GM21423 (cell line): Measurements from ENCODE around the gene KCNG2.

Source experiments
- ATAC-seq: cut with Tn5 transposase; IDR thresholded peaks from one replicate; pipeline ENCODE4 v1.9.1; 2021; ENCODE audit warnings: mild to moderate bottlenecking, moderate library complexity; ENCODE audit not compliant: unreplicated experiment

The KCNG2 gene

DNA sequence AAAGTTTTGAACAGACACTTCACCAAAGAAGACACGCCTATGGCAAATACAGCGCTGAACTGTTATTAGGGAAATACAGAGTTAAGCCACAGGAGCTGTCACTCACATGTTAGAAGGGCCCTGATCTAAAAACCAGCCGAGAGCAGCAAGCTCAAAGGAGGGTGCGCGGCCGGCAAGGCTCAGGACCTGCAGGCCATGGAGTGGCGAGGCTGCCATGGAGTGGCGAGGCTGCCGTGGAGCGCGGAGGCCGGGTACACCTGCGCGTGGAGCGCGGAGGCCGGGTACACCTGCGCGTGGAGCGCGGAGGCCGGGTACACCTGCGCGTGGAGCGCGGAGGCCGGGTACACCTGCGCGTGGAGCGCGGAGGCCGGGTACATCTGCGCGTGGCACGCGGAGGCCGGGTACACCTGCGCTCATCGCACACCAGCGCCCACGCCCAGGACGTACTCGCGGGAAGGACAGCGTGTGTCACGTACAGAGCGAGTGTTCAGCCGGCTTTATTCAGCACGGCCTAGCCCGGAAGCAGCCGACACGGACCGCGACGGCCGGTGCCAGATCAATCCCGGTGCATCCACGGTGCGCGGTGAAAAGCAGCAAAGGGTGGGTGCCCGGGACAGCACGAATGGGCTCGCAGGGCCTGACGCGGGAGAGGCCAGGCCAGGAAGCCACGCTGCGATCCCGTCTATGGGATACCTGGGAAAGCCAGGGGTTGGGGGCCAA, 84.9 kb downstream of the KCNG2 start:
- ATAC-seq: no peak

GRCh38 chr18:79883461-79884293, 85.9 kb downstream of the KCNG2 start:
- ATAC-seq: no peak

DNA sequence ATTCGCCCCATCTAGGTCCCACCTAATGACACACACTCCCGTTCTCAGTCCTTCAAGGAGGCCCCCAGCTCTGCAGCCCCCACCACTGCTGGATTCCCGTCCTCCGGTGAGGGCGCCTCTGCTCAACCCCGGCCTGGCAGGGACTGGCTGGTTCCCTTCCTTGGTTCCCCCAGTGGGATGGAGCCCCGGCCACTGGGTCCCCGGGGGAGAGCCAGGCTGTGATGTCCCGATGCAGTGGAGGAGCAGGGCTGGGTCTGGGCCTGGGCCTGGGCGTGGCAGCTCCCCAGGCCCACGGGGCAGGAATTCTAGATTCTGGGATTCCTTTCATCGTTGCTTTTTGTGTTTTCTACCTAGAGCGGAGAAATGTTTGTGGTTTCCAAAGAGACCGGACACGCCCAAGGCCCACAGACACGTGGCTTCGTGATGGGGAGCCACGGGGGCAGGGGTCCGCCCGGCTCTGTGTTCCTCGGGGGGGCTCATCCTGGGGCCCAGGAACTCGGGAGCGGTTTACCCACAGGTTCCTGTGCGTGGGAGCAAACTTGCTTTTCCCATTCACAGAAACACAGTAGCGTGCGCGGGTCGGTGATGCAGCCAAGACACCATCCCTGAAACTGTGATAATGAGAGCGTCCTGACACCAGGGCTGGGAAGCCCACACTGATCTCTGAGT, 86.7 kb downstream of the KCNG2 start:
- no peak for ATAC-seq

- ATAC-seq: no peak
These were observed 87.4 kb downstream of the KCNG2 start for GRCh38 chr18:79884963-79885728.

DNA sequence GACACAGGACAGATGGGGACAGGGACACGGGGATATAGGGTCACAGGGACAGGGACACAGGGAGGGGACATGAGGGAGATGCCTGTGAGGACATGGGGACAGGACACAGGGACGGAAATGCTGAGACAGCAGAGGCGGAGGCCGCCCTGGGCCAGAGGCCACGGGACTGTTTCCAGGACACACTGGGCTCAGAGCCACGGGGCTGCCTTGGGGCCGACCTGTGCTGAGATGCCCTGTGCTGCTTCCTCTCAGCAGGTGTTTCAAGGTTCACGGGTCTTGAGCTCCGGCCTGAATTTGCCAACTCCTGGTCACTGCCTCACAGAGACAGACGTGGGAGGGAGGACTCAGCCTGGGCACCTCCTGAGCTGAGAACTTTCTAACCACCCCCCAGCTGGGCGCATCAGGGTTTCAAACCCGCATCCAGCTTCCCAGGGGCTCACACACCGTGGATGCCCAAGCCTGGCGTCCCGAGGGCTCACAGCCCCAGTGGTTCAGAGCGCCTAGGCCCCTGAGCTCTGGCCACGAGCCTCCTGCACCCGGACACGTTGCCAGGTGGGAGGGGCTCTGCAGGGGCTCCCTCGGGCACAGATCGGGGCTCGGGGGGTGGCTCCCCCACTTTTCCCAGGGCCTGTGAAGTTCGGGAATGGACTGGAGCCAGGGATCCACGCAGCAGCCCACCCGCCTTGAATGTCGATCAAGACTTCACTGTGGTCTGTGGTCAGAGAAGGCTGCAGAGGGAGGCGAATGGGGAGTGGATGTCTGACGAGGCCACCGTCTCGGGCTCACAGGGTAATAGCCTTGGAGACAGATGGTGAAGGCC, 89.7 kb downstream of the KCNG2 start:
- ATAC-seq: no peak

DNA sequence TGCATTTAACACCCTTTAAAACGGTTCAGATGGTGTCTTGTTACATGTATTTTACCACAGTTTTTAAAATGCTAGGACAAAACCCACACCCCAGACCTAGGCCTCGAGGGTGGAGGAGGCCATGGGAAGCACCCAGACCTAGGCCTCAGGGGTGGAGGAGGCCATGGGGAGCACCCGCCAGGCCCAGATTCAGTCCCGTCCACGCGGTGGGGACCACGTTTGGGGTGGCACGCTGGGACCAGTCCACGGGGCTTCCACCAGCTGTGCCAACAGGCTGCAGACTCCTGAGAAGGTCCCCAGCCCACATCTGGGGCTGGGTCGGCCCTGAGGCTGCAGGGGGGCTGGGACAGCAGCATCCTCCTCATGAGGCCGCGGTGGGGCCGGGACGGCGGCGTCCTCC, 90.3 kb downstream of the KCNG2 start:
- ATAC-seq: no peak

DNA sequence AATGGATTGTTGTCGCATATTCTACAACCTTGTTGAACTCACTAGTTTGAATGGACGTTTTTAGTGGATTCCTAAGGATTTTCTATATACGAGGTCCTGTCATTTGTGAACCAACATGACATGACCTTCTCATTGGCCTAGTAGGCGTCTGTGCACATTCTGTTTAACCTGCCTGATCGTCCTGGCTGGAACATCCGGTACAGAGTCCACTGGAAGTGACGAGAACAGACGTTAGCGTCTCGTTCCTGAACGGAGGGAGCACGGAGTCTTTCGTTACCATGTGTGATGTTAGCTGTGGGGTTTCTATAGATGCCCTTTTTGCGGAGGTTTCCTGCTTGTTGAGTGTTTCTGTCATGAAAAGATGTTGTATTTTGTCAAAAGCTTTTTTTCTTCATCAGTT, 91.8 kb downstream of the KCNG2 start:
- no peak for ATAC-seq

DNA sequence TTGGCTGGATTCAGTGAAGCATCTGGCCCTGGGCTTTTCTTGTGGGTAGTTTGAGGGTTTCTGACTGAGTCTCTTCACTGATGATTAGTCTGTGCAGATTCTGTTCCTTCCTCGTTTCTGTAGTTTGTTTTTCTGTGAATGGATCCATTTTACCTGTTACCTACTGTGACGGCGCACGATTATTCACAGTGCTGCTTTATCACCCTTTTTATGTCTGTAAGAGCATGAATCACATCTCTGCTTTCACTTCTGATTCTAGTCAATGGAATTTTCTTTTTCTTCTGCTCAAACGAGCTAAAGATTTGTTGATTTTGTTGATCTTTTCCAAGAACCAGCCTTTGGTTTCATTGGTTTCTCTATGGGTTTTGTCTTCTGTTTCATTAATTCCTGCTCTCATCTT, 92.9 kb downstream of the KCNG2 start:
- no peak for ATAC-seq

GRCh38 chr18:79896738-79897137, 99.0 kb downstream of the KCNG2 start:
- ATAC-seq: no peak

GRCh38 chr18:79897940-79898625, 100.3 kb downstream of the KCNG2 start:
- ATAC-seq: no peak

- ATAC-seq: no peak
These were observed 101.3 kb downstream of the KCNG2 start for GRCh38 chr18:79898952-79899608.

DNA sequence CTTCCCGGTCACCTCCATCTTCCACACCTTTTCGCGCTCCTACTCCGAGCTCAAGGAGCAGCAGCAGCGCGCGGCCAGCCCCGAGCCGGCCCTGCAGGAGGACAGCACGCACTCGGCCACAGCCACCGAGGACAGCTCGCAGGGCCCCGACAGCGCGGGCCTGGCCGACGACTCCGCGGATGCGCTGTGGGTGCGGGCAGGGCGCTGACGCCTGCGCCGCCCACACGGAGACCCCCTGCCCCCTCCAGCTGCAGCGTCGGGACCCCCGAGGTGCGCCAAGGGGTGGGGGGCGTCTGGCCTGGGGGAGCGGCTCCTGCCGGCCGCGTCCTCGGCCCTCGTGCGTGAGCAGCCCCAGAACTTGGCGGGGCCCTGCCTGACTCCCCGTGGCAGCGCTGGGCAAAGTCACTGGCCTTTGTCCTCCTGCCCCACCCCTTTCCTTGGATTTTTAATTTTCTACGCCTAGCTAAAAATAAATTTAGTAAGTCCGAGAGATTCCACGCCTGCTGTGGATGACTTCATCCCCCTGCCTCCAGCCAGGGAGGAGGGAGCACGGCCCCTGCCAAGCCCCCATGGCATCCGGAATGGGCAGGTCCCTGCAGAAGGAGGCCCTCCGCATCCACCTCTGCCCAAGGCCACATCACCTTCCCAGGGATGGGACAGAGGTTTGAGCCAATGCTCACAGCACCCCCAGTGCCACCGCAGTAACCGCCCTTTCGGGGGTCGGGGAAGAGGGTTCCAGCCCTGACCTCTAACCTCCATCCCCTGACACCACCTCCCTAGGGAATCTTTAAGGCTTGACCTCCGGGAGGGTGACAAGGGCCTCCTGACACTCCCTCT, 102.1 kb downstream of the KCNG2 start:
- ATAC-seq: no peak

- no peak for ATAC-seq
These were observed 103.2 kb downstream of the KCNG2 start for GRCh38 chr18:79900610-79901570.

DNA sequence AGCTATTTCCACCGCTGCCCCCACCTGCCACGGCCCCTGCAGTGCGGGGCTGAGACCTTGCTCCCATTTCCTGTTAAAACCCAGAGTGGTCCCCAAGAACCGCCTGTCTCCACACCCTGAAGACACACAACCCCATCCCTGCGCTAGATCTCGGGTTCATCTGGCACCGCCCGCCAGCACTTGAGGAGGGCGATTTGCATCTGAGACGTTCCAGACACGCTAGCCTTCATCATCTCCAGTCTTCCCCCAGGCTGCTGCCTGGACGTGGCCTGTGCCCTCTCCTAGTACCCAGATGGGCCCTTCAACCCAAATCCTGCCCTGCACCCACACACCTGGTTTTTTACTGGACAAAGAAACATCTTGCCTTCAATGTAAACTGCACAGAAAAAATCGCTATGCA, 103.9 kb downstream of the KCNG2 start:
- no peak for ATAC-seq

DNA sequence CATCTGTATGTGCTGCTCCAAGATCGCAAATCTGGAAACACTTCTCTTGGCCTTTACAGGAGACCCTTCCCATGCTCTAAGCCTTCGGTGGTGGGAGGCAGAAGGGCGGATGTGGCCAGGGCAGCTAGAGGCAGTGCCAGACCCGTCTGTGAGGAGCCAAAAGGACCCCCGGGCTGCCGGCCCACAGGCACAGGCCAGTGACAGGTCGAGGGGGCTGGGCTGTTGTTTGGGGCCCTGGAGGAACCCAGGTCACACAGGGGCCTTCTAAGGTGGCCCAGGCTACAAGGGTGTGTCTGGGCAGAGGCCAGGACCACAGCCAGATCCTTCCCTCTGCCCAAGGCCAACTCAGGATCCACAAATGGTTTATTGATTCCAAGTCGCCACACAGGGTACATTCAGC, 104.3 kb downstream of the KCNG2 start:
- no peak for ATAC-seq

DNA sequence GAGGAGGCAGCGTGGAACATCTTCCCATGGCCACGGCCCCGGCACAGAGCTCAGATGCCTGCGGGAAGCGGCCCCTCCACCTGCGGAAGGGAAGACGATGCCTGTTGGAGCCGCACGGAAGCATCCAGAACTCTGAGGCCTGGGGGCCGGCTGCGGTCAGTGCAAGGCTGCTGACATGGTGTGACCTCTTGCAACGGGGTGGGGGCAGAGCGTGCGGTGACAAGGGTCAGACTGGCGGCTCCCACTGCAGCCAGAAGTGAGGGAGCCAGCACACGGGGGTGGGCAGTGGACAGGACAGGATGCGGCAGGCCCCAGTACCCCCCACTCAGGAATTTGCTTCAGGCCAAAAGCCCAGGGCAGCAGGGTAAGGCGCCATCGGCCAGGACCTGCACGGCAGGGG, 104.9 kb downstream of the KCNG2 start:
- ATAC-seq: no peak

DNA sequence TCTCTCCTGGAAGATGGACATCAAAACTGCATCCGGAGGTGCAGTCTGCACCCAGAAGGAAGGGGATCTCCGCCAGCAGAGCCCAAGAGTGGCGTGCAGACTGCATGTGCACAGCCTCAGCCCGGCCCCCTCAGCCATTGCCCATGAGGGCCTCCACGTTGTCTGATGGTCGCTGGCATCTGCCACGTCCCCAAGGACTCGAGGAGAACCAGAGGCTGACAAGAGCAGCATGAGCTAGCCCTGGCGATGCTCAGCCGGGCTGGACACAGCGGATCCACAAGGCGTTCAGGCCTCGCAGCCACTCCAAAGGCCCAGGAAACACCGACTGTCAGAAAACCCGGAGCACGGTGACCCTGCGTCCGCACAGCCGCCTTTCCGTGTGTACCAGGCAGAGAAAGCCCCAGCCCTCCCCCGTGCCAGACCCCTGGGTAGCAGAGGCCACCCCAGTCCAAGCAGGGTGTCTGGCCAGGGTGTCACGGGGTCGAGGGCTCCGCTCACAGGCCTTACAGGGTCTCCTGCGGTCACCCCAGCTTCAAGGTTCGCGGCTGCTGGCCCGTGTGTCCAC, 105.4 kb downstream of the KCNG2 start:
- ATAC-seq: no peak
